GM12874 (cell line): Measurements from ENCODE around the gene CHST8.

Experiments used
- TF ChIP-seq, protein P1 (sequence below): IDR thresholded peaks from 2 replicates; pipeline ENCODE4 v1.5.1; 2011; ENCODE audit warnings: low read depth, mild to moderate bottlenecking, control low read depth, low read length, moderate library complexity; ENCODE audit not compliant: insufficient read depth

The CHST8 gene

DNA sequence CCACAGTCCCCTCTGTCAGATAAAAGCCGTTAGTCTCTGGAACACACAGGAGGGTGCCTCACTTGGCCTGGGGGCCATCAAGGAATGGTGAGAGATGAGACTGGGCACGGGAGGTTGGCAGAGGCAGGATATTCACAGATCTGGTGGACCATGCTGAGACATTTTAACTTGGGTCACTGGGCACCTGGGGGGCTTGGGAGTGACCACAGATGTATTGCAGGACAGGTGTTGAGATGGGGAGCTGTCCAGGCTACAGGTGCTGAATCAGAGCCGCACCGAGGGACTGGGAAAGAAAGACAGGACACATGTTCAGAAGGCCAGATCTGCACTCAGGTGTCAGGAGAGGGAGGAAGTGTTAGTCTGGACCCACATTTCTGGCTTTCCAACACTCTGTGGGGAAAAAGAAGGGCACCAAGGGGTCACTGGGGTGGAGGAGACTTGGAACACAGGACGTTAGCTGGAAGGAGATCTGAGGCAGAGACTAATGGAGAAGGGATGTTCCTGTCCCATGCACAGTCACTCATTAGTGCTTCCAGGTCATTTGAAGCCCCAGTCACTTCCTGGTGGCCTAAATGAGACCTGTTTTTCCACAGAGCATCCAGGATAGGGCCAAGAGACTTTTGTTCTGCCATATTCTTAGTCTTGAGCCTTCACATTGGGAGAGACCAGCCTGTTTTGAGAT is 56.1 kb downstream of the CHST8 start:
- TF ChIP-seq, protein P1, sequence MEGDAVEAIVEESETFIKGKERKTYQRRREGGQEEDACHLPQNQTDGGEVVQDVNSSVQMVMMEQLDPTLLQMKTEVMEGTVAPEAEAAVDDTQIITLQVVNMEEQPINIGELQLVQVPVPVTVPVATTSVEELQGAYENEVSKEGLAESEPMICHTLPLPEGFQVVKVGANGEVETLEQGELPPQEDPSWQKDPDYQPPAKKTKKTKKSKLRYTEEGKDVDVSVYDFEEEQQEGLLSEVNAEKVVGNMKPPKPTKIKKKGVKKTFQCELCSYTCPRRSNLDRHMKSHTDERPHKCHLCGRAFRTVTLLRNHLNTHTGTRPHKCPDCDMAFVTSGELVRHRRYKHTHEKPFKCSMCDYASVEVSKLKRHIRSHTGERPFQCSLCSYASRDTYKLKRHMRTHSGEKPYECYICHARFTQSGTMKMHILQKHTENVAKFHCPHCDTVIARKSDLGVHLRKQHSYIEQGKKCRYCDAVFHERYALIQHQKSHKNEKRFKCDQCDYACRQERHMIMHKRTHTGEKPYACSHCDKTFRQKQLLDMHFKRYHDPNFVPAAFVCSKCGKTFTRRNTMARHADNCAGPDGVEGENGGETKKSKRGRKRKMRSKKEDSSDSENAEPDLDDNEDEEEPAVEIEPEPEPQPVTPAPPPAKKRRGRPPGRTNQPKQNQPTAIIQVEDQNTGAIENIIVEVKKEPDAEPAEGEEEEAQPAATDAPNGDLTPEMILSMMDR, result no peak

DNA sequence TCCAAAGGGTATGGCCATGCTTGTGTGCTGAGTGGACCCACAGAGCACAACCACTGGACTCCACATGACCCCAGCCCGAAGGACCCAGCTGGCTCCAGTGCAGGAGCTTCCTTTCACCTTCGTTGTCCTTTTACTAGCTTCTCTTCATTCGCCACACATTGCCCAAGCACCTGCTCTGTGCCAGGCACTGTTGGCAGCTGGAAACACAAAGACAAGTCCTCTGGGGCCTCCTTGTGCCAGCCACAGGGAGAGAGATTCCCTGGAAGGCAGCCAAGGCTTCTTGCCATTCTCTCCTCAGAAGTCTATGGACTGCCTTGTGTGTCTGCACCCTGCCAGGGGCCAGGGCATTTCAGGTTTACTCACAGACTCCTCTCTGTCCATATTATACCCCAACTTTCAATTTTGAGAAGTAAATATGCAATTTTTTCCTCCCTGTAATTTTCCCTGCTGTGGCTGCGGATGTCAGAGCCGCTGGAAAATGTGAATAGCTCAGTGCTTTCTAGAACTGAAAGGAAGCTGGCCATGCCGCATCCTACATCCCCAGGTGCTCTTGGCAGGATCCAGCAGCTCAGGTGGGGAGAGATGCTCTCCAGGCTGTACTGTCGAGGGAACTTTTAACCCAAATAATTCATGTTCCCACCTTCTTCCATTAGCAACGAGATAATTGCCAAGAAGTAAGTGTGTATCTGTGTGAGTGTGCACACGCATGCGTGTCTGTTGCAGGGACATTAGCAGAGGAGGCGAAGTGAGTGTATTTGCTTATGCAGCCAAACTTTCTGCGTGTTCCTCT is 57.2 kb downstream of the CHST8 start:
- TF ChIP-seq, protein P1, result no peak

DNA sequence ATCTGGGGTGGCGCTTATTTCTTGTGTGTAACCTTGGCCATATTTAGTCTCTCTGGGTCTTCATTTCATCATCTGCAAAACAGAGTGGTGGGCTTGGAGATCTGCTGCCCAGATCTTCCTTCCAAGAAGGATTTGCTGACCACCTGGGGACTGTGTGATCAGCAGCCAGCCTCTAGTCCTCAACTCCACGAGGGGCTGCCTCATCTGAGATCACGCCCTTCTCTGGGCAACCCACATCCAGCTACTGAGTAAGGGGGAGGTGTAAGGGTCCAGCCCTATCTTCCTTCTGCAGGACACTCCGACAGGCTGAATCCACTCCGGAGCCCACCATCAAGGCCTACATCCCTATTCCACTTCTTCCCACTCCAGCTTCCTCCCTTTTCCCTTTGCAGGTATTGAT is 57.9 kb downstream of the CHST8 start:
- TF ChIP-seq, protein P1, result no peak

DNA sequence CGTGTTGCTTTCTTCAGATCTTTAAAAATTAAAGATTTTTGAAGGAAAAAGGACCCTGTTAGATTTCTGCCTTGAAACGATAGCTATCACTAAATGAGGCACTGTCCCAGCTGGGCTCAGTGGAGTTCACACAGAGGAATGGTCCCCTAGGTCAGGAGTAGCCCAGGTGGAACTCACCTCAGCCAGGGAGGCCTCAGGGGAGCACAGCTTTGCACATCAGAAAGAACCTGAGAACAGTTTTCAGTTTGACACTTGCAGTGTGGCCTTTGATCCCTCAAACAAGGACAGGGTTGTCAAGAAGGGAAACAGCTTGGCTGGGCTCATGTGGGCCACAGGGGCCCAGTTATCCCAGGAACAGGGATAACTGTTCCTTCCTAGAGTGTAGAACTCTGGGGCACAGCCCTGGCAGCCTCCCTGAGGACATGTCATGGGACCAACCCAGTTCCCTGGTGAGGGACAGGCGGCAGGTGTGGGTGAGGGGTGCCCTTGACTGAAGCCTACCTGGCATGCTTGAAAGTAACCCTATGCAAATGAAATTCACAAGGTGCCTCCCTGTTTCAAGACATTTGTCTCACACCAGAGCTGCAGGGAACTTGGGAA is 59.4 kb downstream of the CHST8 start:
- TF ChIP-seq, protein P1, result no peak

DNA sequence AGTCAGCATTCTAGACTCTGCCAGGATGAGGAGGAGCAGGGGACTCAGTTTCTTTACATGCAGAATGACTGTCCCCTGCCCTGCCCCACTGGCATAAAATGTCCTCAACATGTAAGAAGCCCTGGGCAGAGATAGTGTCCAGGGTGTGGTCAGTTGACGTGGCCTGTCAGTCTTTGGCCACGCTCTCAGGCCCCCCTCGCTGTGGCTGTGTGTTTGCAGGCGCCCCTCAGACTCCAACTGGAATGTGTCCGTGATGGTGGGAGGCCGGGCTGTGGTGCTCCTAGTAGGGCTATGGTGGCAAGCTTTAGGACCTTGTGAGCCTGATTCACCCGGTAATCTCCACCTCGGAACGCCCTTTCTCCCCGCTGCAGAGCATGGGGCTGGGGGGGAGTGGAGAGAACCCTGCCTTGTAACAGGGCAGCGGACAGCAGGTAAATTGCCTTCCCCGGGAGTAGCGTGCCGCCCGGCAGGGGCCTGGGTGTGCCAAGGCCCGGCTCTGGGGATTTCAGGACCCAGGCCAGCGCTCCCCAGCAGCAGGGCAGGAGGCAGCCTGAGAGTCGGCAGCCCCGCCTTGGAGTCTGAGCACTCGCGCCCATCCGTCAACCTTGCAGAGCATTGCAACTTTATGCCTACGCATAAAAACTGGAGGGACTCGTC is 62.3 kb downstream of the CHST8 start:
- TF ChIP-seq, protein P1, result no peak

DNA sequence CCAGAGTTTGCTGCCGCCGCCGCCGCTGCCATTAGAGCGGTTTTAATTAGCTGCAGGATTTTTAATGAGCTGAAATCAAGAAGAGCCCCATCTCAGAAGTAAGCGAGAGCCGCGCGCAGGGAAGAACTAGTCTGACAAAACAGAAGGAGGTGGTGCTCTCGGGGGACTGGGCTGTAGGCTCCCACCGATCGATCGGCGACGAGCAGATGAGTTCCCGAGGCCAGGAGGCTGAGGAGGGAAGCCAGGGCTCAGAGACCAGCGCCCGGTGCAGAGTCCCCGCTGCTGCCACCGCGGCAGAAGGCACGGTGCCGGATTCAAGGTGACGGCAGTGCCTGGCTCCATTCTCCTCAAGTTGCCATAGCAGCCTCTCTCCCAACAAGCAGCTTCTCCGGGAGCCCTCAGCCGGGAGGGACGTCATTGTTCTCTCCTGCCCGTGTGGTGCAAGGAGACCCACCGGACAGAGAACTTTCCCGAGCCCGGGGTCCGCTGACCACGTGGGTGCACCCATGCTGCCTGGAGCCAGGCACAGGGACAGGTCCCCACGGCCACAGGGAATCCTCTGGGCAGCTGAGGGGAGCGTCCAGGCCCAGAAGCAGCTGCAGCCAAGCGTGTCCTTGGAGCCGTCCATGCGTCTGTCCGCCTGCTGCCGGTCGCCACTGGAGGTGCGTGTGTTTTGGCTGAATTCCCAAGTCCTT is 62.9 kb downstream of the CHST8 start:
- TF ChIP-seq, protein P1, result no peak
